ENCODE data around the gene FAM20C. TPM values are rescaled to one million over a fixed set of nuclear protein-coding genes. Genes with fewer than 3 reads are reported as not detected.

Gene FAM20C
- total RNA-seq, 1 donor from 2014 or later = 0.11 TPM

DNA sequence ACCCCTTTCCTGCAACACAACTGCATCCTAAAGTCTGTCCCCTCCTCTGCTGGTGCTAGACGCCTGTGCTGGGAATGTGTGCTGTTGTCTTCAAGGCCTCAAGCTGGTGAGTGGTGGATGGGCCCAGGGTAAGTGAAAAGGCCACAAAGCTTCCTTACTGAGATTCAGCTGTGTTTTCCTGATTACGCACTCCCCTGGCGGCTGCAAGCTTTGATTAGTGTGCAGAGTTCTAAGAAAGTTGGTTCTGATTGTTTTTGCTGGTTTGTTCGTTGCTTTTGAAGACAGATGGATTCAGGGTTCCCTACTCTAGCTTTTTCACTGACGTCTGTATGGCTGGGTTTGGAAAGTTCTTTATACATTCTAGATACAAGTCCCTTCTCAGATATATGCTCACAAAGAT lies 85.7 kb downstream of the FAM20C start:
- peaks cover 2% of the 10 kb centered on the region for H3K27me3 Mint-ChIP-seq
- H3K36me3 Mint-ChIP-seq (ENCODE audit: low read depth) = no peaks in the 10 kb centered on the region
- ChIA-PET CTCF (no interaction called here), POLR2A (no interaction called here)
- no peak overlapping the region for H3K27ac Mint-ChIP-seq
- intact Hi-C loops (cut with micrococcal nuclease) = no loop called here
- H3K4me3 Mint-ChIP-seq = no peak overlapping the region
- no peaks in the 10 kb centered on the region for H3K4me1 Mint-ChIP-seq
- TF ChIP-seq, protein P1, sequence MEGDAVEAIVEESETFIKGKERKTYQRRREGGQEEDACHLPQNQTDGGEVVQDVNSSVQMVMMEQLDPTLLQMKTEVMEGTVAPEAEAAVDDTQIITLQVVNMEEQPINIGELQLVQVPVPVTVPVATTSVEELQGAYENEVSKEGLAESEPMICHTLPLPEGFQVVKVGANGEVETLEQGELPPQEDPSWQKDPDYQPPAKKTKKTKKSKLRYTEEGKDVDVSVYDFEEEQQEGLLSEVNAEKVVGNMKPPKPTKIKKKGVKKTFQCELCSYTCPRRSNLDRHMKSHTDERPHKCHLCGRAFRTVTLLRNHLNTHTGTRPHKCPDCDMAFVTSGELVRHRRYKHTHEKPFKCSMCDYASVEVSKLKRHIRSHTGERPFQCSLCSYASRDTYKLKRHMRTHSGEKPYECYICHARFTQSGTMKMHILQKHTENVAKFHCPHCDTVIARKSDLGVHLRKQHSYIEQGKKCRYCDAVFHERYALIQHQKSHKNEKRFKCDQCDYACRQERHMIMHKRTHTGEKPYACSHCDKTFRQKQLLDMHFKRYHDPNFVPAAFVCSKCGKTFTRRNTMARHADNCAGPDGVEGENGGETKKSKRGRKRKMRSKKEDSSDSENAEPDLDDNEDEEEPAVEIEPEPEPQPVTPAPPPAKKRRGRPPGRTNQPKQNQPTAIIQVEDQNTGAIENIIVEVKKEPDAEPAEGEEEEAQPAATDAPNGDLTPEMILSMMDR (IDR thresholded peaks at IDR 0.05) = no peak
- peaks cover 15% of the 10 kb centered on the region for H3K9me3 Mint-ChIP-seq
- DNase-seq = no peak
- no peak for ATAC-seq (ENCODE audit: low read depth)

DNA sequence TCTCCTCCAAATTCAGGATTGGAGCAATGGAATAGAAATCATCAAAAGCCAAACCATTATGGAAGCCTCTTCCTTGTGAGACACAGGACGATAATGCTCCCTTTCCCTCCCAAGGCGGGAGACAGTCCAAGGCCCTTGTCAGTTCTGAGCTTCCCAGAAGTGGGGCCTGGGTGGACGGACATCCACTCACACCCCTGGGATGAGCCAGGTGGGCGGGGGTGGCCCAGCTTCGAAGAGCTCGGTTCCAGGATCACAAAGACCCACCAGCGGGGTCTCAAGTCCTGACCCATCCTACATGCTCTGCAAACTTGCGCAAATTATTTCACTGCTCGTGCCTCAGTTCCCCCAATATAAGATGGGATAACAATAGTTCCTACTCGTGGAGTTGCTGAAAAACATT lies 87.5 kb downstream of the FAM20C start:
- intact Hi-C loops (cut with micrococcal nuclease) = no loop called here
- Mint-ChIP-seq H3K27me3 (no peaks in the 10 kb centered on the region), H3K9me3 (peaks cover 3% of the 10 kb centered on the region), H3K27ac (no peak overlapping the region), H3K4me3 (no peak overlapping the region), H3K36me3 (ENCODE audit: low read depth) (no peaks in the 10 kb centered on the region), H3K4me1 (no peaks in the 10 kb centered on the region)
- no peak for ATAC-seq (ENCODE audit: low read depth)
- no peak for DNase-seq
- POLR2A ChIA-PET = no interaction called here
- TF ChIP-seq, protein P1 (IDR thresholded peaks at IDR 0.05) = no peak
- CTCF ChIA-PET = no interaction called here

DNA sequence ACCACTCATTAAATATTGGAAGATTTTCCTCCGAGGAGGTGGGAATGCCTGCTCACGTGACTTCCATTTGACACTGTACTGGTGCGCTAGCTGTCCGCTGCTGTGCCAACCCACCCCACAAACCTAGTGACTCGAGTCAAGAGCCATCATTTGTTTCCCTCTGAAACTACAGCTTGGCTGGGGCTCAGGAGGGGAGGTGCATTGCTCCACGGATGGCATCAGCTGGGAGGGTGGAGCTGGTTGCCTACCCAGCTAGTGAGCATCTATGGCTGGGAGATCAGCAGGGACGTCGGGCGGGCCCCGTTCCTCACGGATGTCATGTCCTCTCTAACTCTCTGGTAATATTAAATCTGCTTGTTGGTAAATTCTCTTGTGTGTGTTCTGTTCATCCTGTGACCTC lies 88.1 kb downstream of the FAM20C start:
- no peak overlapping the region for H3K4me3 Mint-ChIP-seq
- H3K9me3 Mint-ChIP-seq = no peaks in the 10 kb centered on the region
- peaks cover 3% of the 10 kb centered on the region for H3K27me3 Mint-ChIP-seq
- intact Hi-C loops (cut with micrococcal nuclease) = no loop called here
- no peak overlapping the region for H3K27ac Mint-ChIP-seq
- ATAC-seq (ENCODE audit: low read depth) (no peak), DNase-seq (no peak)
- no peaks in the 10 kb centered on the region for H3K4me1 Mint-ChIP-seq
- CTCF ChIA-PET = no interaction called here
- POLR2A ChIA-PET = no interaction called here
- H3K36me3 Mint-ChIP-seq (ENCODE audit: low read depth) = no peaks in the 10 kb centered on the region
- TF ChIP-seq, protein P1 (IDR thresholded peaks at IDR 0.05) = no peak

DNA sequence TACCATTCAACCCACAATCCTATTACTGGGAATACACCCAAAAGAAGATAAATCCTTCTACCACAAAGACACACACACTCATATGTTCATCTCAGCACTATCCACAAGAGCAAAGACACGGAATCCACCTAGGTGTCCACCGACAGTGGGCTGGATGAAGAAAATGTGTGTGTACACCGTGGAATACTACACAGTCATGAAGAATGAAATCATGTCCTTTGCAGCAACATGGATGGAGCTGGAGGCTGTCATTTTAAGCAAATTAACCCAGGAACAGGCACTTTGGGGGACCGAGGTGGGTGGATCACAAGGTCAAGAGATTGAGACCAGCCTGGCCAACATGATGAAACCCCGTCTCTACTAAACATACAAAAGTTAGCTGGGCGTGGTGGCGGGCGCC lies 89.3 kb downstream of the FAM20C start:
- Mint-ChIP-seq H3K4me3 (no peak overlapping the region), H3K36me3 (ENCODE audit: low read depth) (no peaks in the 10 kb centered on the region), H3K27me3 (peaks cover 3% of the 10 kb centered on the region), H3K4me1 (no peaks in the 10 kb centered on the region), H3K9me3 (no peaks in the 10 kb centered on the region), H3K27ac (no peak overlapping the region)
- intact Hi-C loops (cut with micrococcal nuclease) = no loop called here
- POLR2A ChIA-PET = no interaction called here
- ATAC-seq (ENCODE audit: low read depth) (no peak), DNase-seq (no peak)
- TF ChIP-seq, protein P1 (IDR thresholded peaks at IDR 0.05) = no peak
- CTCF ChIA-PET = no interaction called here

DNA sequence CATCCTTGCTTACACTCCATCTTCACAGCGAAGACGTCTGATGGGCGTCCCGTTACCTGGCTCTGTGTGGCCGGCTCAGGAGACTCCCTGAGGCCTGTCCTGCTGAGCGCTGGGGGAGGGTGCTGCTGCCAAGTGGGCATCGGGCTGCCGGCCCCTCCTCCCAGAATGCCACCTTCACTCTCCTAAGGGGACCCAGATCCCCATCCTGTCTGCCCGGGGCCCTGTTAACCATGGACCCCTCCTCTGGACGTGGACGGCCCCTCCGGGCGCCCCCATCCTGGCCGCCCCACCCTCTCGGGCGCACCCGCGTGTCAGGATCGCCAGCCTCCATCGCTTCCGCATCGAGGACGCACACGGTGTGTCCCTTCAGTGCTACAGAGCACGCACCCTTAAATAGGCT lies 90.2 kb downstream of the FAM20C start:
- ChIA-PET CTCF (no interaction called here), POLR2A (no interaction called here)
- Mint-ChIP-seq H3K36me3 (ENCODE audit: low read depth) (no peaks in the 10 kb centered on the region), H3K27ac (no peak overlapping the region), H3K27me3 (peaks cover 5% of the 10 kb centered on the region), H3K4me1 (no peaks in the 10 kb centered on the region), H3K9me3 (no peaks in the 10 kb centered on the region), H3K4me3 (no peak overlapping the region)
- intact Hi-C loops (cut with micrococcal nuclease) = no loop called here
- no peak for DNase-seq
- TF ChIP-seq, protein P1 (IDR thresholded peaks at IDR 0.05) = no peak
- ATAC-seq (ENCODE audit: low read depth) = no peak
